HEK293T (cell line): ENCODE results near the gene MZB1.
"Not testable (repeated sequence)": the region's sequence is repeated elsewhere in the genome, so short reads cannot be mapped to it uniquely, and the experiment has no call there.

Experiments used
- BHLHE40 ChIP-seq: fragments of 450-650 bp; IDR thresholded peaks from 2 replicates; pipeline ENCODE4 v1.6.1; 2016; ENCODE audit warnings: mild to moderate bottlenecking, moderate library complexity, borderline replicate concordance
- ELF4 ChIP-seq: fragments of 450-650 bp; IDR thresholded peaks from 2 replicates; pipeline ENCODE4 v1.6.1; 2017; ENCODE audit warnings: antibody characterized with exemption
- FOXK2 ChIP-seq: fragments of 450-650 bp; IDR thresholded peaks from 2 replicates; pipeline ENCODE4 v1.6.1; 2016; ENCODE audit warnings: mild to moderate bottlenecking
- FOXM1 ChIP-seq: fragments of 450-650 bp; IDR thresholded peaks from 2 replicates; pipeline ENCODE4 v1.6.1; 2017; ENCODE audit warnings: mild to moderate bottlenecking, borderline replicate concordance
- HDGF ChIP-seq: fragments of 450-650 bp; IDR thresholded peaks from 2 replicates; pipeline ENCODE4 v1.6.1; 2017; ENCODE audit warnings: antibody characterized with exemption, borderline replicate concordance
- NFRKB ChIP-seq: fragments of 450-650 bp; IDR thresholded peaks from 2 replicates; pipeline ENCODE4 v1.6.1; 2016; ENCODE audit warnings: mild to moderate bottlenecking, moderate library complexity
- SP1 ChIP-seq: fragments of 450-650 bp; IDR thresholded peaks from 2 replicates; pipeline ENCODE4 v1.6.1; 2017

GRCh38 chr5:139409116-139409515 lies 19.4 kb upstream of the MZB1 start:
- TF ChIP-seq BHLHE40, ELF4, FOXK2, HDGF, SP1, FOXM1, NFRKB: not testable (repeated sequence)
